SH-SY5Y (cell line): ENCODE measurements around the gene LPGAT1.

Experiments used
- GATA2 ChIP-seq: IDR thresholded peaks from 2 replicates; pipeline ENCODE4 v1.6.1; 2011; ENCODE audit warnings: mild to moderate bottlenecking, low read depth, low read length
- GATA3 ChIP-seq: IDR thresholded peaks from 2 replicates; pipeline ENCODE4 v1.6.1; 2011; ENCODE audit warnings: low read depth, mild to moderate bottlenecking, low read length, moderate library complexity

Gene LPGAT1, protein sequence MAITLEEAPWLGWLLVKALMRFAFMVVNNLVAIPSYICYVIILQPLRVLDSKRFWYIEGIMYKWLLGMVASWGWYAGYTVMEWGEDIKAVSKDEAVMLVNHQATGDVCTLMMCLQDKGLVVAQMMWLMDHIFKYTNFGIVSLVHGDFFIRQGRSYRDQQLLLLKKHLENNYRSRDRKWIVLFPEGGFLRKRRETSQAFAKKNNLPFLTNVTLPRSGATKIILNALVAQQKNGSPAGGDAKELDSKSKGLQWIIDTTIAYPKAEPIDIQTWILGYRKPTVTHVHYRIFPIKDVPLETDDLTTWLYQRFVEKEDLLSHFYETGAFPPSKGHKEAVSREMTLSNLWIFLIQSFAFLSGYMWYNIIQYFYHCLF

DNA sequence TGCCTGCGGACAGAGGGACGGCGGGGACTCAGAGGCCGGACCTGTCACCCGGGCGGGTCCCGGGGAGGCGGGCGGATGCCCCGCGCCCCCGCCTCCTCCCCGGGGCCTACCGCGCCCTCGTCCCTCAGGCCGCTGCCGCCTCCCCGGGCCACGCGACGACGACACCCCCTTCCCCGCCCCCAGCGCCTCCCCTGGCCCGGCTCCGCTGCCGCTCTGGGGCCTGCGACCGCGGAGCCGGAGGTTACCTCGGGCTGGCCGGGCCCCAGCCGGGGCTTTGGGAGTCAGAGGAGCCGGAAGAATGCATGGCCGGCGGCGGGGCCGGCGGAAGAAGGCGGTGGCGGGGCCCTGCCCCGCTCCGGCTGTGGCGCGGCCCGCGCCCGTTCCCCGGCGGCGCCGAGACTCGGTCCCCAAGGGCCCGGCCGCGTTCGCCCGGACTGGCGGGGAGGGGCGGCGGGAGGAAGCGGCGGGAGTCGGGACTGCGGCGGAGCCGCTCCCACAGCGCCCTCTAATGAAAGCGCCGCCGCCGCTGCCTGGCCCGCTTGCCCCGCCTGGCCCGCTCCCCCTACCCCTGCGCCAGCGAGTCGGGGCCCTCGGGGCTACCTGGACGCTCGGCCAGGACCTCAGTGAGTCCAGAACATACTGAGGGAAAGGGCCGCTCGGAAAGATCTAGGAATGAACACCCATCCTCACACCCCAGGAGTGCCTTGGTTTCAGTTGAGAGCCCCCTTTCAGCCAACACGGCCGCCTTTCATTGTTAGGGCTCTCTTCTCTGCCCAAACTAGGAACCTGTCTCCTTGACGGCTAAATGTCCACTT is at the start of gene LPGAT1:
LPGAT1 (minus strand) TSS at position 436 of the 815 bp plus-strand sequence. CDS start 1,467 bp downstream, outside the sequence.
- TF ChIP-seq GATA3 (no peak), GATA2 (no peak)

DNA sequence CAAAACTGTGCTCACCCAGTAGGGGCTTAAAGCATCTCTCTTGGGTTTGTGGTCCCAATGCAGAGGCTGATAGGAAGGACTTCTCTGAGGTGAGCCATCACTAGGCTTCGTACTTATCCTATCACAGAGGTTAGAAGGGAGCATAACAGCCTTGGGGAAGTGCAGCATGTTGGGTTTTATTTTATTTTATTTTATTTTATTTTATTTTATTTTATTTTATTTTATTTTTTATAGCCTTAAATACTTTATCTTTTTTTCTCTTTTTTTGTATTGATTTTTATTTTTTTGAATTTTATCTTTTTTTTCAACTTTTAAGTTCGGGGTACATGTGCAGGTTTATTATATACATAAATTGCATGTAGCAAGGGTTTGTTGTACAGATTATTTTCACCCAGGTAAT is 48.9 kb upstream of the LPGAT1 start:
- TF ChIP-seq GATA3 (no peak), GATA2 (no peak)

DNA sequence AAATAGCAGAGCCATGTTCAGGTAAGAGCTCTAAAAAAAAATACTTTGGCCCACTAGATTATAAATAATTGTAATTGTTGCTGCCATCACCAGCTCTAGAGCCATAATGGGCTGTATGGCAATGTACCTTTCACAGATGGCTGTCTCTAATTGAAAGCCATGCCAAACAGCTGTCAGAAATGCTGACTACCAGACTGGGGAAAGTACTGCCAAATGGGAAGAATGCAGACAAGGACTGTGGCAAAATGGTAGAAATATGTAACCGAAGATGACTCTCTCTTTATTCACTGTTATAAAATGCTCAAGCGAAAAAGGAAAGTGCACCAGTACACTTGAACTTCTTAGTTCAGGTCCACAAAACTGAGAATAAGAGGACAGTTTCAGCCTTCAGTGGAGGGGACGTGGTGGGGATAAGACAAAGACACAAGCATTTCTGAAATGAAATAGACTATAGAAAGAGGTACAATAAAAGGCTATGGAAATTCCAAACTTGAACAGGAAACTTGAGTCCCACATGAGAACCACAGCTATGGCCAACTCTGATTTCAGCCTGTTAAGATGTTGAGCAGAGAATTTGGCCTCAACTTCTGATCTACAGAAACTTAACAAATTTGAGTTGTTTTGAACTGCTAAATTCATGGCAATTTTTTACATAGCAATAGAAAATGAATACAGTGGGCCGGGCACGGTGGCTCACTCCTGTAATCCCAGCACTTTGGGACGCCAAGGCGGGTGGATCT is 46.5 kb upstream of the LPGAT1 start:
- no peak for TF ChIP-seq GATA2
- no peak for TF ChIP-seq GATA3

DNA sequence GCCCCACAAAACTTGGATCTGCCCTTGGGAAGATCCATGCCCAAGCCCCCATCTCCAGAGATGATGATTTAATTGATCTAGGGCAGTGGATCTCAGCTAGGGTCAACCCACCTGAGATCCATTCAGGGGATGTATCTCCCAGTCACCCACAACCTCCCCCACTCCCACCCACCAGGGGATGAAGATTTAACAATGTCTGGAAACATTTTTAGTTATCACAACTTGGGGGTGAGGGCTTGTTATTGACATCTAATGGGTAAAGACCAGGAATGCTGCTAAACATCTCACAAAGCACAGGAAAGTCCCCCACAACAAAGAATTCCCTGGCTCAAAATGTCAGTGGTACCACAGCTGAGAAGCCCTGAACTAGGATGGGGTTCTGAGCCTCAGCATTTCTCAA is 45.0 kb upstream of the LPGAT1 start:
- TF ChIP-seq GATA2: no peak
- TF ChIP-seq GATA3: no peak

DNA sequence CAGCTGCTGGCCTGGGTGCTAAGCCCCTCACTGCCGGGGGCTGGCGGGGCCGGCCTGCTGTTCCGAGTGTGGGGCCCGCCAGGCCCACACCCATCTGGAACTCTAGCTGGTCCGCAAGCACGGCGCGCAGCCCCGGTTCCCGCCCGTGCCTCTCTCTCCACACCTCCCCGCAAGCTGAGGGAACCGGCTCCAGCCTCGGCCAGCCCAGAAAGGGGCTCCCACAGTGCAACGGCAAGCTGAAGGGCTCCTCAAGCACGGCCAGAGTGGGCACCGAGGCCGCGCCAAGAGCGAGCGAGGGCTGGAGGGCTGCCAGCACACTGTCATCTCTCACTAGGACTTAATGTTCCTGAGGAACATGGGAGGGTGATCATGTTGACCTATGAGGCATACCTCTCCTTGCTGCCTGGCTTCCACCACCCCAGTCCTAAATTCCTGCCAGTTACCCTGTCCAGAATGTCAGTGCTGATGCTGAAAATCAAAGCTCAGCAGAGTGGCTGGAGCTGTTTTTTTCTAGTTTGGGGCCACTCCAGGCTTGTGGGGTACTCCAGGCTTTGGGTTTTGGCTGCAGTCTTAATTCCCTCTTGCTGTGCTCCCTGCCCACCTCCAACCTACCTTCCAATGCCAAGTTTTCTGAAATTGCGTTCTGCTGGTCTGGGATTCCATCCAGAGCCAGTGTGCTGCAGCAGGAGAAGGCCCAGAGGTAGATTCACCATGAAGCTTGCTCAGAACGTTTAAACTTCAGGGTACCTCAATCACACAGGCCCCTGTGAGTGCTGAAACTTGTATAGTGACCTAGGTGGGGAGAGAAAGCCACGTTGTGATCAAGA is 44.2 kb upstream of the LPGAT1 start:
- no peak for TF ChIP-seq GATA3
- no peak for TF ChIP-seq GATA2

DNA sequence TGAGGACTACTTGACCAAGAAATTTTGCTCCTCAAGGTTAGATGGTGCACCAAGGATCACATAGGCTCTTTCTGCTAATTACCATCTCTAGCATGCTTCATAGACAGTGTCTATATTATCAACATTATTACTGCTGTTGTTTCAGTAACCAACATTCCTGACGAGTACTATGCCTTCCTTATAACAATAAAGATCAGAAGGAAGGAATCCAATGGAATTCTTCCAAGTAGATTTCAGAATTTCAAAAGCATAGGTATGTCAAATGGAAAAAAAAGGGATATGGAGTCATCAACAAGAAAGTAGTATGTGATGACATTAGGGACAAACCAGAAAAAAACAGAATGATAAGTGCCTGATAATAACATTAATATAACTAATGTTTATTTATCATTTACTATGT is 39.6 kb upstream of the LPGAT1 start:
- TF ChIP-seq GATA3 (no peak), GATA2 (no peak)

DNA sequence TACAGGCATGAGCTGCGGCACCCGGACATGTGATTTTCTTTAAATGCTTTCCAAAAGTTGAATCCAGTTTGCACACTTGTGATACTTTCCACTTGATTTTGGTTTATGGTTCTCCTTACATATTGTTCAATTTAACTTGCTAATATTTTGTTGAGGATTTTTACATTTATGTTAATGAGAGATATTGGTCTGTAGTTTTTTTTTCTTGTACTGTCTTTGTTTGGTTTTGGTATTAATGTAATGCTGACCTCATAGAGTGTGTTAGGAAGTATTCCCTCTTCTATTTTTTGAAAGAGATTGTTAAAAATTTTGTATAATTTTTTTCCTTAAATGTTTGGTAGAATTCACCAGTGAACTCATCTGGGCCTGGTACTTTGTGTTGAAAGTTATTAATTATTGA is 34.6 kb upstream of the LPGAT1 start:
- TF ChIP-seq GATA3: no peak
- no peak for TF ChIP-seq GATA2

DNA sequence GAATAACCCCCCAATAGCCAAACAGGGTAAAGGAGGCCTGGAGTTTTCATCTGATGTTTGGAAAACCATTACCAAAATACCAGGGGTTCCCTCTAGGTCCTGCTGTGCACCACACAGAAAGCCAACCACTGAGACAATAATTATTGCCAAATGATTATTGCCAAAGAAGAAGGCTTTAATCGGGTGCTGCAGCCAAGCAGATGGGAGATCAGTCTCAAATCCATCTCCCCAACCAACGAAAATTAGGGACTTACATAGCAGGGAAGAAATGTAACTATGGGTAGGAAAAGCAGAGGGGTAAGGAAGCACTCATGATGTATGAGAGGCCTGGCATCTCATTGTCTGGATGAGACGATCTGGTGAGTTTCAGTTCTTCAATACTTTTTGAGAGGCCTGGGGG is 28.8 kb upstream of the LPGAT1 start:
- no peak for TF ChIP-seq GATA2
- TF ChIP-seq GATA3: no peak

DNA sequence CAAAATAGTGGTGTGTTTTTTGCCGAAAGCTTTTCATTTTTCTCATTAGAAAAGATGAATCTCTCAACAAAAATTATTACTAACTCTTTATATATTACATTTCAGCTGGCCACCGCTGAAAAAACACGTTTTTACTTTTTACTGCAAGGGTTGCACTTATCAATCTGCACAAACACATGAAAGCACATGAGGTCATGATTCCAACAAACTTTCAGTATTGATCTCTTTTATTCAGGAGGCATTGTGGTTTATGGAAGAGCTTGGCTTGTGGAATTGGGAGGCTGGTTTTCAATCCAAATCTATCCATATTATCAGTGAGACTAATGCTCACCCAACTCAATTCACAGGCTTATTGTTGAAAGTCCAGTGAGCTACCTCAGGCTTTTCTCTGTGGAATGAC is 20.6 kb upstream of the LPGAT1 start:
- TF ChIP-seq GATA3: no peak

DNA sequence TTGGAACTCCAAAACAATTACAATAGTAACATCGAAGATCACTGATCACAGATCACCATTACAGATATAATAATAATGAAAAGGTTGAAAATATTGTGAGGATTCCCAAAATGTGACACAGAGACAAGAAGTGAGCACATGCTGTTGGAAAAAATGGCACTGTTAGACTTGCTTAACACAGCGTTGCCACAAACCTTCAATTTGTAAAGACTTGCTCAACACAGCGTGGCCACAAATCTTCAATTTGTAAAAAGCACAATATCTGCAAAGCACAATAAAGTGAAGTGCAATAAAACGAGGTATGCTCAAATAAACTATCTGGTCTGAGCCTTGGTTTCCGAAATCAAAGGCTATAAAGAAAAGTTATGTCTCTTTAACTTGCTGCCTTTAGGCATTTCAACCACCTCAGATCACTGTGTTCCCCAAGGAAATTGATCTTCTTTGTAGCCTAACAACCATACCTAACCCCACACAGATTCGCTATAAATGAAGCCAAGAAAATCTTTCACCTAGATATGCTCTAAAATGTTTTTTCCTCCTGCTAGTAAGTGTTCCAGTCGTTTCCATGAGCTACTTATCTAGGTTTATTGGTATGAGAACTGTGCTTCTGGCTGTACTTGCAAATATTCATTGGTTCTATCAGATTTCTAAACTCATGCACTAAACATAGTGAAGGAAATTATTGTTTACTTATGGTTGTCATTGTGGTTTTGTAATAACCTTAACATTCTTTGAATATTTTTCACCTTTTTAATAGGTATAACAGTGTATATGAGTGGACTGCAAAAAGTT is 13.1 kb upstream of the LPGAT1 start:
- TF ChIP-seq GATA2 (no peak), GATA3 (no peak)

DNA sequence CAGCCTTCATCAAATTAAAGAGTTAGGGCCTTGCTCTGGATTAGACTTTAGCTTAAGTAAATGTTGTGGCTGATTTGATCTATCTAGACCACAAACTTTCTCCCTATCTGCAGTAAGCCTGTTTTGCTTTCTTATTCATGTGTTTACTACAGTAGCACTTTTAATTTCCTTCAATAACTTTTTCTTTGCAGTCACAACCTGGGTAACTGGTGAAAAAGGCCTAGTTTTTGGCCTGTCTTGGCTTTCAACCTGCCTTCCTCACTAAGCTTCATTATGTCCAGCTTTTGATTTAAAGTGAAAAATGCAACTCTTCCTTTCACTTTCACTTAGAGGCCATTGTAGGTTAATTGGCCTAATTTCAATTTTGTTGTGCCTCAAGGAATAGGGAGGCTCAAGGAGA is 12.5 kb upstream of the LPGAT1 start:
- TF ChIP-seq GATA3 (no peak), GATA2 (no peak)

DNA sequence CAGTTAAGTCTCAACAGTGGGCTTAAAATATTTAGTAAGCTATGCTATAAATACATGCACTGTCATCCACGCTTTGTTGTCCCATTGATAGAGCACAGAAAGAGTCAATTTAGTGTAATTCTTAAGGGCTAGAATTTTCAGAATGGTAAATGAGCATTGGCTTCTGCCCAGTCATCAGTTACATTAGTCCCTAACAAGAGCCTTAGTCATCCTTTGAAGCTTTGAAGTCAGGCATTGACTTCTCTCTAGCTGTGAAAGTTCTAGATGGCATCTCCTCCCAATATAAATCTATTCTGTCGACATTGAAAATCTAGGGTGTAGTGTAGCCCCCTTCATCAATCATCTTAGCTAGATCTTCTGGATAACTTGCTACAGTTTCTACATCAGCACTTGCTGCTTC is 12.0 kb upstream of the LPGAT1 start:
- no peak for TF ChIP-seq GATA3
- no peak for TF ChIP-seq GATA2

DNA sequence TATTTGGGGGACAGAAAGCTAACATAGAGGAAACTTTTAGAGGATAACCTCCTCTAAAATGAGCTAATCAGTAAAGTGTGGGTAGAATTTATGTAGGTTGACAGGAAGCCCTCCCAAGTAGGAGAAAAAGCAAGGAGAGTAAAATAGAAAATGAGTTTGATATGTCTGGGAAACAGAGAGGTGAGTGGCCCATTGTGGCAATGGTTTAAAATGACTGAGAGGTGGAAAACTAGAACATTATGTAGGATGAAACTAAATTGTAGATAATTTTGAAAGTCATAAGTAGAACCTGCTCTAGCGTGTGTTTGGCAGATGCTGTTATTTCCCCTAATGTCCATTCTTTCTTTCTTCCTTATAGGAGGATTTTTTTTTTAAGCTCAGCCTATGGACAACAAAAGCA is 8.5 kb upstream of the LPGAT1 start:
- TF ChIP-seq GATA3 (no peak), GATA2 (no peak)
